GM18873 (cell line): ENCODE results near the gene FHL3.
A peak's percentile ranks its signal among the peaks of the same experiment; 100 is the strongest.
"Not testable (repeated sequence)": the region's sequence is repeated elsewhere in the genome, so short reads cannot be mapped to it uniquely, and the experiment has no call there.

Experiments used
- ATAC-seq: cut with Tn5 transposase; IDR thresholded peaks from one replicate; pipeline ENCODE4 v1.9.1; 2021; ENCODE audit warnings: mild to moderate bottlenecking, moderate library complexity, moderate number of reproducible peaks; ENCODE audit not compliant: unreplicated experiment, low FRiP score

Gene FHL3

DNA sequence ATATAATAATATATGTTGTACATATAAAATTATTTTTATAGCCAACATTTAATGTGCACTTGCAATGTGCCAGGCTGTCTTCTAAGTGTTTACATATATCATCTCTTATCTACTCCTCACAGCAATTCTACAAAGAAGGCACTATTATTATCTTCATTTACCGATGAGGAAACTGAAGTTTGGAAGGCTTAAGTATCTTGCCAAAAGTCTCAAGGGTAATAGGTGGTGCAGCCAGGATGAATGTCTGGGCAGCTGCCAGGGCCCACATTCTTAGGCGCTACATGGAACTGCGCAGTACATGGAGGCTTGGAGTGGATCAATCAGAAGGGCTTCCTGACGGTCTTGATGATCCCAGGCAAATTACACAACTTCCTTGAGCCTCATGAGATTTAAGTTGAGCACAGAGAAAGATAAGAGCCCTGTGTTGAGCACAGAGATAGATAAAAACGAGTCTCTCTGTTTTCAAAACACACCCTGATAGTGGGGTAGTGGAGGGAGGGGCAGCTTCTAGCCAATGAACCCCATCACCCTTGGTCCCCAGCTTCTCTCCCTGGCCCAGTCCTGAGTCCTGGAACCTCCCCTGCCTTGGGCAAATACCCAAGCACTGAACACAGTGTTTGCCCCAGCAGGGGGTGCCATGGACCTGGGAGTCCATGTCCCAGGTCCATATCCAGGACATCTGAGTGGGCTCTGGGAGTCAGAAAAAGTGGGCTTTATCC is 32.1 kb upstream of the FHL3 start:
- no peak for ATAC-seq

DNA sequence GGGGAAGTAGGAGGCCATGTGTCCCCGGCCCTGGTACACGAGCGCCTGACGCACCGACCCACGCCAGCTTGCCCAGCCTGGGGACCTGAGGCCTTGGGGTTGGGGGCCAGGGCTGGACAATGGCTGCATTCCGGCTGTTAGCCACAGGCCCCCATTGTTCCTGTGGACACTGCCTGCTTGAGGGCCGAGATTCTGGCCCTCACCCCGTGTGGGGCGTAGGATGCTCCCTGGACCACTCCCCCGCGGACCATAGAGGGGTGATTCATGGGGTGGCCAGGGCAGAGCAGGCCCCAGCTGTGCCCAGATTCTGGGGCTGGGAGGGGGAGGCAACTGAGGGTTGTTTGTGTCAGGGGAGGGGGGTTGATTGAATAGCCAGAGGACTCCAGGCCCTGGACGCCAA is 29.6 kb upstream of the FHL3 start:
- ATAC-seq = no peak

DNA sequence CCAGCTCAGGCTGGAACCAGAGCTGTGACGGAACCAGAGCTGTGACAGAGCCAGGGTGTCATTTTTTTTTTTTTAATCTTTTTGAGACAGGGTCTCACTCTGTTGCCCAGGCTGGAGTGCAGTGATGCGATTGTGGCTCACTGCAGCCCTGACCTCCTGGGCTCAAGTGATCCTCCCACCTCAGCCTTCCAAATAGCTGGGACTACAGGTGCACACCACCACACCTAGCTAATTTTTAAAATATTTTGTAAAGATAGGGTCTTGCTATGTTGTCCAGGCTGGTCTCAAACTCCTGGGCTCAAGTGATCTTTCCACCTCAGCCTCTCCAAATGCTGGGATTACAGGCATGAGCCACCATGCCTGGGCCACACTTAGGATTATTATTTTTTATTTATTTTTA is 27.7 kb upstream of the FHL3 start:
- ATAC-seq = not testable (repeated sequence)

DNA sequence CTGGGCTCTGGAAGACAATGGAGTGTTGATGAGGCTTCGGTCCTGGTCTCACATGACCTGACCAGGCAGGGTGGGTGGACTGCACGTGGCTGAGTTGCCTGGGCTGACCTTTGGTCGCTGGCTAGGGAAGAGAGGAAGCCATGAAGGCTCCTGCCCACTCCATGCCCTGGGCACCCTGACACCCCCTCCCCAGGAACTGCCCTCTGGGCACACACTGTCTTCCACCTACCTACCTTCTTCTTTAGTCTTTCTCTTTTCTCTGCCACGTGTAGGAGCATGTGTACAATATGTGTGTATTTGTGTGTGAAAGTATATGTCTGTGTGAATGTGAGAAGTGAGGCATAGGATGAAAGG is 26.2 kb upstream of the FHL3 start:
- ATAC-seq = no peak

DNA sequence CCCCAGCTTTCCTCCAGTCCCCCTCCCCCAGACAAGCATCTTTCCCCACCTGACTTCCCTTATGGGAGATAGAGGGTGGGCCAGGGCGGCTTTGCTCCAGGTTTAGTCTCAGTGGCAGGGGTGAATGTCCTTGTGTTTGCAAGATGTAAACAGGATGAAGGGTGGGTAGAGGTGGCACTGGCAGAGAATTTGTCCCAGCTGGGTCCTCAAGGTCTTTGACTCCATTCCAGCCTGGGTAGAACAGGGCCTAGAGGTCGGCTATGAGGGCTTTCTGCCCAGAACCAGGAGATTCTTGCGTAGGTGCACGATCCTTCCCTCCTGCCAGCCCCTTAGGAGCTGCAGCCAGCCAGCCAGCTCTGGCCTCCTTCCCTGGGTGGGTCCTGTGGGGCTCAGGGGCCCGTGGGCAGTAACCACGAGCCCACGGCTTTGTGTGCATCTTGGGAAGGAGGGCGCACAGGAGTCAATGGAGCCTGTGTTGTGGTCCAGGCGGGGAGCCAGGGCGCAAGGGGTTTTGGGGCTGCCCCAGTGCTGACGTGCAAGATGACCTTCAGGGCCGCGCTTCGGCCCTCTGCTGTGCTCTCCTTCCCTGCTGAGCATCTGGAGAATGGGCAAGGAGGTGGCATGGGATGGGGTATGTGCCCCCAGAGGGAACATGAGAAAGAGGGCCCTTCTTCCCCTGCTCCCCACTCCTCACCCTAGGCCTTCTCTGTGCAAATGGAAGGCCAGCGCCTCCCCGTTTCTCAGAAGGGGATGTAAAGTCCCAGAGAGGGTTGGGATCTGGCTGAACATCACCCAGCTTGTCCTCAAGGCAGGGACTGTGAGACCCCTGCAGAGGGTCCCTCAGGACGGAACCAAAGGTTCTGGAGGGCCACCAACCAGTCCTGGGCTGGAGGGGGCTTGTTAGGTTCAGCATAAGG is 25.5 kb upstream of the FHL3 start:
- ATAC-seq = no peak

DNA sequence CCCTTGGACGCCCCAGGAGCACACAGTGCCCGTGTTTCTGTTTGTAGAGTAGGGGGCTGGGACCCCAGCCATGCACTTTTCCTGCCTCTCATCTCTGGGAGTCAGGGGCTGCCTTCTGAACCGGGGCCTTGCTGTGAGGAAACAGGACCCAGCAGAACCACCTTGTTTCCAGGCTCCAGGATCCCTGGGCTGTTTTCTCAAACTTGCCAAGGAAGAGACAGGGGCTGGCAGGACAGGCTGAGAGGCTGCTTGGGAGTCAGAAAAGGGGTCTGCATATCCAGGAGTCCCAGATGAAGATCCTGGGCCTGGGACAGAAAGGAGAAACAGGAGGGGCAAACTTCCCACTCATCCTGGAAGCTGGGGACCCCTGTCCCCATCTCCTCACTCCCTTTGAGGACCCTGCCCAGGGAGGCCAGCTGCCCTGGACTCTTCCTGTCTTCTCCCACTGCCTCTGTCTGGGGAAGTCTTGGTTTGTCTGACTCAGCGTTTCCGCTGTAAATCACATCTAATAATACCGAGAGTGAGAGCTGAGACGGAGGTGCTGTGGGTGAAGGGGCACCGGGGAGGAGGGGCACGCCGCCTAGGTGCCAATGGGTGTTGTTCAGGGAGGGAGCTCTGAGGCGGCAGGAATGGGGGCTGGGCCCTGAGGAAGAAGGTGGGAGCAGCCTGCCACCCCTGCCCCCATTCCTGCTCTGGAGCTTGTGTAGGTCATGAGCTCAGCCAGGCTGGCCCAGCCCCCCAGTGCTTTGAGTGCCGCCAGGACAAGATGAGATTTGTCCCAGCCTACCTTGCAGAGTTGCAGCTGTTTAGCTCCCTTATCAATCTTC is 24.6 kb upstream of the FHL3 start:
- ATAC-seq = no peak

DNA sequence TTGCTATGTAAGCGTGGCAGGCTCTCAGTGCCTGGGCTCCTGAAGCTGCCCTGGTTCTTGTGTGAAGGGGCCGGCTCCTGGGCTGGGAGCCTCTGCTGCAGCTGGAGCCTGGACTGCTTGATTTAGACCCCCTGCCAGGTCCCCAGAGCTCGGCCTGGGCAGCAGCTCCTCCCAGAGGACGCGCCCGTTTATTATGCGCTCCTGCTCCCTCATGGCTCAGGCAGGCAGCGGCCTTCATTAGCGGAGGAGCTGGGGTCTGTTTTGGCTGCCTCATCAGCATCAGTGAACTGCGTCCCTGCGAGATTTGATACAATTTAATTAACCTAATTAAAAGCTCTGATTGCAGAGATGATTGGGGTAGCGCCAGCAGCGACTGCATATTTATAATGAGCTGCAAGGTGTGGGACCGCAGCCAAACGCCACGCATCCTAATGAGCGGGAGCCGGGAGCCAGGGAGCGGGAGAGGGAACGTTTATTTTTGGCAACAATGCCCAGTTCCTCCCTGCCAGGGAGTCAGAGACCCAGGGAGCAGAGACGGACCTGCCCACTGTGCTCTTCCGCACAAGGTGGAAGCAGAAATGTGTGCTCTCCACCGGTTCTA is 23.9 kb upstream of the FHL3 start:
- no peak for ATAC-seq

DNA sequence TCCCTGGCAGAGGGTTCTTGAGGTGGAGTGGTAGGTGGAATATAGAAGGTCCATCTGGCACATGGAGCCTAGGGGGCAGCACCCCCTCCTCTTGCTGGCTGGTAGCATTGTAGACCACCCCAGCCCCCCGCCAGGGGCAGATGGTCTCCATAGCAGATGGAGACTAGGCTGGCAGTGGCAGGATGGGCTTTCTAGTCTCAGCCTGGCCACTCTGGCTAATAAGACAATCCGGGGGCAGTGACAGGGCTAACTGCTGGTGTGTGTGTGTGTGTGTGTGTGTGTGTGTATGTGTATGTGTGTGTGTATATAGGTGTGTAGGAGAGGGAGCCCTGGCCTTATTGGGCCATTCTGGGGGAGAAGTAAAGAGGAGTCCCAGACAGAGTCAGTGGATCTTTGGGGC is 23.4 kb upstream of the FHL3 start:
- ATAC-seq = no peak

DNA sequence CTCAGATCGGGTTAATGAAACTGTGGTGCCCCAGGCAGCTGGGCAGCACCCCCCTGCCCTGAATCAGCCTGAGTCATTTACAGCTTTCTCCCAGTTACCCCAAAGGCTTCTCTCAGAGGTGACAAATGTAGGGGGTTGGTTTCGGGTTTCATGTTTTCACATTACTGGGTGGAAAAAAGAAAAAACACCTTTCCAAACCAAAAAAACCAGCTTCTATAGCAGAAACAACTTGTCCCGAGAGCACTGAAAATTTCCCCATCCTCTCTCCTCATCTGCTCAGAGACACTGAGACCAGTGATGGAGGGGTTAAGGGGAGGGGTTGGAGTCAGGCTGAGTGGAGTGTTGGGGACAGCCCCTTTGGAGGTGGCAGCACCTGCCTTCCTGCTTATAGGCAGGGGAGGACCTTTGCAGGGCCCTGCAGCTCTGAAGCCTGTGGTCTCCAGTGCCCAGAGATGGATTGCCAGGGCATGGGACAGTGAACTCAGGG is 22.8 kb upstream of the FHL3 start:
- ATAC-seq = peak; percentile 62

DNA sequence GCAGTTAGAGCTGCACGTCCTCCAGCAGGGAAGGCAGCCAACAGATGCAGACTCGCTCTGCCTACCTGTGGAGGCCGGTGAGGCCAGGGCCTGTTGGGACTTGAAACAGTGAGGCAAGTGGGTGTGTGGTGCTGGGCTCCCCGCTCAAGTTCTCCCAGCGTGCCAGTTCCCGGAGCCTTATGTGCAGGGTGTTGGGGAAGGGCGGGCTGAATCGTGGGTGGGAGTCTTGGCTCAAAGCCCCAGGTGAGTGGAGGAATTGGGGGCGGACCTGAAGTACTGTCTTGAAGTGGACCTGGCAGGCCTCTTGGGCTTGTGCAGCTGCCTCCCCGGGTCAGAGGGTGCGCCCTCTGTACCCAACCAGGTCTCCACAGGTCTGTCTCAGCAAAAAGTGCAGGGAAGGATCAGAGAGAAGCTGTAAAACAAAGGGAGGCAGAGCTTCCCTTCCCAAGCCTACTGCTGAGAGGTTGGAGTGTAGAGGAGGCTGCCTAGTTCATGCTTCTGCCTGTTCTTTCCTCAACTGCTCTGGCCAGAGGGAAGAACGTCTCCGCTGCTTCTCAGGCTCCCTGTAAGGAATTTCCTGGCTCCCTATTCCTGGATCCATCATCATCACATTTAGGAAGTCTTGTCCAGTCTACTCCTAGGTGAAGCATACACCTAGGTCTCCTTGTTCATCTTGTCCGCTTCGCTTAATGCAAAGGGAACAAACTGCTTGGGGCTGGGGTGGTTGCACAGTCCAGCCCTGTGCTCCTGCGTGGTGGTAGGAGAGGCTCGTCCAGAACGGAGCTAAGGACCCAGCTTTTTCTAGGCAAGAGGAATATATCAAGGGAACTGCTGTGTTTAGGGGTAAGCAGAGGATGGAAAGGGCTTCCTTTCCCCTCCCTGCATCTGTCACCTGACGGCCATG is 22.1 kb upstream of the FHL3 start:
- no peak for ATAC-seq

DNA sequence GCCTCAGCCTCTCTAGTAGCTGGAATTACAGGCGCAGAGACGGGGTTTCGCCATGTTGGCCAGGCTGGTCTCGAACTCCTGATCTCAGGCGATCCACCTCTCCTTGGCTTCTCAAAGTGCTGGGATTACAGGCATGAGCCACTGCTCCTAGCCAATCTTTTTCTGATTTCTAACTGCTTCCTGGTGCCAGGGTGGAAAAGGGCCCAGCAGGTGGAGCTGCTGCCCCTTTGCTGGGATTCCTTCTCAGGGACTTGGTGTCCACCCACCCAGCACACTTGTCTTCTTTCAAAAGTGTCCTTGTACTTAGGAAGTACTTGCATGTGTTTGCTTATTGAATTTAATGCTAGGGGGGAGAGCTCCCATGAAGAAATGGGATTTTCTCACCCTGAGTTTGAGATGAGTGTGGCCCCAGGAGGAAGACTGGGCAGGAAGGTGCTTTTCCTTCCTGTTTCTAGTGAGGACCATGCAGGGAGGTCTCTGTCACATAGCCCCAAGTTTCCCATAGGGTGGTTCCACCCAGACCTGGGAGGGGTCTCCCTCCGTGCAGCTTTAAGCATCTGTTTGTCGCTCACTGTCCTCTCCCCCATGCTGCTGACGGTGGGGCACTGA is 21.4 kb upstream of the FHL3 start:
- ATAC-seq = no peak

DNA sequence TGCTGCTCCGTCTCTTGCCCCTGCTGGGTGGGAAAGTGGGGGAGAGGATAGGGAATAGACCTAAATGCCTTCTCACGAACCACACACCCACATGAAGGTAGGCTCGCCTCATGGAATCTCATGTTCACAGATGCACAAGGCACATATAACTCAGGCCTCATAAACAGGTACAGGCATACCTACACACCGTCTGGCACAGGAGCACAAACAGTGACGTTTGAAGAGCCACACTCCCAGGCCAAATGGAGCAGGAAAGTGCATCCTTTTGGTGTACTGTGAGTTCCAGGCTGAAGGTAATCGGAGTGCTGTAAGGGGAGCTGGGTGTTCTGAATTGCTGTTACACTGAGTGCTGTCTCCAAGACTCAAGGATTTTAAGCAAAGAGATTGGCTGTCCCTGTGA is 20.4 kb upstream of the FHL3 start:
- ATAC-seq = no peak

DNA sequence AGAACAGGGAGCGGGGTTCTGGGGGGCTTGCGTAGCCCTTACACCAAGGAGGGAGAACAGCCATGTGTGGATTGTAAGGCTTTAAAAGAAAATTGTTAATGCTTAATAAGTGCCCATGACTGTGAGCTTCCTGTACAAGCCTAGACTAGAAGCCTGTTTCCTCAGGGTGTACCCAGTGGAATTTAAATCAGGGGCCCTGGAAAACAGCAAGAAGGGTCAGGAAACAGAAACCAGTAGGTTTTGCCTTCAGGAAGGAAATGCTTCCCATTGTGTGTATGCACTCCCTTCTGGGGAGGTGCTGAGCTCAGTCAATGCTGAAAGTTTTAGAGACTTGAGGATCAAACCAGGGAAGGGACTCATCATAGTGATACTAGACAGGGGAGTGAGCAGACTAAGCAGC is 19.9 kb upstream of the FHL3 start:
- no peak for ATAC-seq

DNA sequence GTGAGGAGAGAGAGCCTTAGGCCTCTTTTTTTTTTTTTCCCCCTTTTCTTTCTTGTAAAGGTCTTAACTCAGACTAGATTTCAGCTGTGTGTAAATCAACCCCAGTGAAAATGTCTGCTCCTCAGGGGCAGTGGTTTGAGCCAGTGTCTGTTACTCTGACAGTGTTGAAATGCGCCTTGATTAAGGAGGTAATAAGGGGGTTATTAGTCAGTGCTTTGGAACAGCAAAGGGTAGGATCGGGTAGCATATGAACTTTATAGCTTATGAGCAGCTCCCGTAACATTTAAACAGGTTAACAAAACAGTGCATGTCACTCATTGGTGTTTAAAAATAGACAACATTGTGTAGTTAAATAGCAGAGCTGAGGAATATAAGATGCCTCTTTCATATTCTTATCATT is 17.5 kb upstream of the FHL3 start:
- no peak for ATAC-seq

DNA sequence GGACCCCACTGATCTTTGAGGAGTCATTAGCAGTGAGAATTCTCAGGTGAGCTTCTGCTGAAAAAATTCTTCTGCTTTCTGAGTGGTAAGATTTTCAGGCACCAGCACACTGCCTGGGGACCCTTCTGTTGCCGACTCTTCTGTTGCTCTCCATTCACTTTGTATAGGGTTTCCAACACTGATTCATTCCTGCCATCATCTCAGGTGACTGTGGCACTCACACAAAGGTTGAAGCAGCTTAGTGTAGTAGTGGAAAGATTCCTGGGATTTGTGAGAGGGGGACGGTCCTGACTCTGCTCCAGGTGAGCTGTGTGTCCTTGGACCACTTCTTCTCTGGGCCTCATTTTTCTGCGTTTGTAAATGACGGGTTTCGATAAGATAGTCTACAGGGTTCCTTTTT is 16.7 kb upstream of the FHL3 start:
- ATAC-seq = no peak

DNA sequence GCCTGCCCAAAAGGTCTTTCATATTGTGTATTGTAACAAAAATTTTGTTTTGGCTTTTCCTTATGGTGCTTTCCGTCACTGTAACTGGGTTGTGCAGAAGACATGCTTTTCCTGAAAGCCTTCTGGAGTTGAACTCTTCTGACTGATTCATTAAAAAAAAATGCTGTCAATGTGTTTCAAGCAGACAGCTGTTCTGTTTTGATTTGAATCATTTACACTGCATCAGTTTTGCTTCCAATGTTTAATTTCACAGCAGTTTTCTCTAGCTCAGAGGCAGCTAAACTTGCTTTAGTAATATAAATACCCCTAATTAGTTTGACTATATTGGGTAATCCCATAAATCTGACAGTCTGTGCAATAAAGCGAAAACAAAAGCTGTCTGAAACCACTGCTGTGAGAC is 15.1 kb upstream of the FHL3 start:
- ATAC-seq = no peak

DNA sequence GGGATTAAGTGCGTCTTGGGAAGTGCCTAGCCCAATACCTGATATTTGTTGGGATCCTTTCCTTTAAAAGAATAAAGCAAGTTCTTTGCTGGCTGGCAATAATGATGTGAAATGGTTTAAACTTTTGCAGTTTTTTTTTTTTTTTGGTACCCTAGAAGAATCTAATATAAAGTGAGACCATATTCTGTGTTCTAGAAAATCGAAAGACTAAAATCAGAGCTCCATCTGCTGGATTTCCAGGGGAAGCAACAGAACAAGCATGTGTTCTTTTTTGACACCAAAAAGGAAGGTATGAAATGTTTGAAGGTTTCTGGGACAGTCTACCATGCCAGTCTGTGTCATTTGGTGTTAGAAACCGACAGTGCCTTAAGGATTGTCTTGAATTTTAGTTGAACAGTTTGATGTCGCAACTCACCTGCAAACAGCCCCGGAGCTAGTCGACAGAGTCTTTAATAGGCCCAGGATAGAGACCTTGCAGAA is 13.6 kb upstream of the FHL3 start:
- ATAC-seq = no peak

DNA sequence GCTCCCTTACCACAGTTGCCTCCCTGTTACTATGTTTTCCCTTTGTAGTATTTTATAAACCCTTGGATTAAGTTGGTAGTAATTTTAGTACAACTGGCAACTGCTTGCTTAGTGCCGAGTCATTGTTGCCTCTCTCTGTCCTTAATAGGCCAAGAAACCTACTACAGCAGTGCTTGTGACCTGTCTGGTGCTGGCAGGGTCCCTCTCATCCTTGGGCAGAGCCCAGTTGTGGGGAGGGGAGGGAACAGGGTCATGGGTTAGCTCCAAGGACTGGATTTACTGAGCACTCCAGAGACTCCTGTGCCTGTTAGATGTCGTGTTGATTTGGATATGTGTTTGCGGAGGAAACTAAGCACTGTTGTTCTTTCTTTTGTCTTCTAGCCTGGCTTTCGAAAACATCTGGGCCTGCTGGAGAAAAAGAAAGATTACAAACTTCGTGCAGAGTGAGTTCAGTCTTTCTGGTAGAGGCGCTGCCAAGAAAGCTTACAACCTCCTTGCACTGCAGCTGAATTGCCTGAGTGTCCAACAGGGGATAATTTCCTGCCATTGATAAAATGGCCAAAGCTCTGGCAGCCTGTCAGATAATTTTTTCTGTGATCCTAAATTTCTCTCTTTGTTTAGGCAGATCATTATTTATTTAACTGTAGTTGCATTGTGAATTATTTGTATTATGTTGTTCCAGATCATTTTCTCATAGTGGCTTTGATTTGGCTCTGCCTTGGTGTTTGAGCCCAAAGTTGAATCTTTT is 10.8 kb upstream of the FHL3 start:
- ATAC-seq = no peak
